ENCODE measurements around the gene TRIM41.
A peak's percentile ranks its signal among the peaks of the same experiment; 100 is the strongest.
"Not testable (repeated sequence)": the region's sequence is repeated elsewhere in the genome, so short reads cannot be mapped to it uniquely, and the experiment has no call there.

Gene TRIM41

GRCh38 chr5:181265092-181265671 is 42.1 kb downstream of the TRIM41 start:
- Histone ChIP-seq H3K27me3 (ENCODE audit: insufficient read depth, poor library complexity, severe bottlenecking) (no peaks in the 10 kb centered on the region), H3K27ac (replicated peaks) (no peak overlapping the region), H3K4me3 (replicated peaks; ENCODE audit: insufficient read depth, low read length) (no peak overlapping the region)
- DNase-seq (ENCODE audit: low read depth in 1 of 2, low spot score in 1 of 2) = no peak
- TF ChIP-seq REST (IDR thresholded peaks at IDR 0.05; ENCODE audit: insufficient replicate concordance, low read depth) (no peak), GABPA (IDR thresholded peaks at IDR 0.05; ENCODE audit: low read depth) (no peak), SPI1 (IDR thresholded peaks at IDR 0.05; ENCODE audit: borderline replicate concordance, low read depth) (no peak), POLR2AphosphoS5 (IDR thresholded peaks at IDR 0.05; ENCODE audit: low read depth) (no peak)
- TF ChIP-seq, protein P1, sequence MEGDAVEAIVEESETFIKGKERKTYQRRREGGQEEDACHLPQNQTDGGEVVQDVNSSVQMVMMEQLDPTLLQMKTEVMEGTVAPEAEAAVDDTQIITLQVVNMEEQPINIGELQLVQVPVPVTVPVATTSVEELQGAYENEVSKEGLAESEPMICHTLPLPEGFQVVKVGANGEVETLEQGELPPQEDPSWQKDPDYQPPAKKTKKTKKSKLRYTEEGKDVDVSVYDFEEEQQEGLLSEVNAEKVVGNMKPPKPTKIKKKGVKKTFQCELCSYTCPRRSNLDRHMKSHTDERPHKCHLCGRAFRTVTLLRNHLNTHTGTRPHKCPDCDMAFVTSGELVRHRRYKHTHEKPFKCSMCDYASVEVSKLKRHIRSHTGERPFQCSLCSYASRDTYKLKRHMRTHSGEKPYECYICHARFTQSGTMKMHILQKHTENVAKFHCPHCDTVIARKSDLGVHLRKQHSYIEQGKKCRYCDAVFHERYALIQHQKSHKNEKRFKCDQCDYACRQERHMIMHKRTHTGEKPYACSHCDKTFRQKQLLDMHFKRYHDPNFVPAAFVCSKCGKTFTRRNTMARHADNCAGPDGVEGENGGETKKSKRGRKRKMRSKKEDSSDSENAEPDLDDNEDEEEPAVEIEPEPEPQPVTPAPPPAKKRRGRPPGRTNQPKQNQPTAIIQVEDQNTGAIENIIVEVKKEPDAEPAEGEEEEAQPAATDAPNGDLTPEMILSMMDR (IDR thresholded peaks at IDR 0.05; ENCODE audit: insufficient read depth, low read length) = no peak

DNA sequence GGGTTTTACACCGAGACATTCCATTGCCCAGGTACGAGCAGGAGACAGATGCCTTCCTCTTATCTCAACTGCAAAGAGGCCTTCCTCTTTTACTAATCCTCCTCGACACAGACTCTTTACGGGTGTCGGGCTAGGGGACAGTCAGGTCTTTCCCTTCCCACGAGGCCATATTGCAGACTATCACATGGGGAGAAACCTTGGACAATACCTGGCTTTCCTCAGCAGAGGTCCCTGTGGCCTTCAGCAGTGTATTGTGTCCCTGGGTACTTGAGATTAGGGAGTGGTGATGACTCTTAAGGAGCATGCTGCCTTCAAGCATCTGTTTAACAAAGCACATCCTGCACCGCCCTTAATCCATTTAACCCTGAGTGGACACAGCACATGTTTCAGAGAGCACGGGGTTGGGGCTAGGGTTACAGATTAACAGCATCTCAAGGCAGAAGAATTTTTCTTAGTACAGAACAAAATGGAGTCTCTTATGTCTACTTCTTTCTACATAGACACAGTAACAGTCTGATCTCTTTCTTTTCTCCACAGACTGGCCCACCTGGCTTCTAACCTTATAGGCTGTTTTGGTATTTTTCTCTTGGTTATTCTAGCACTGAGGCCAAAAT is 44.3 kb downstream of the TRIM41 start:
- not testable (repeated sequence) for H3K27ac ChIP-seq (replicated peaks); H3K4me3 ChIP-seq (replicated peaks; ENCODE audit: insufficient read depth, low read length)
- TF ChIP-seq SPI1 (IDR thresholded peaks at IDR 0.05; ENCODE audit: borderline replicate concordance, low read depth) = peak; percentile 58

GRCh38 chr5:181267907-181268306 is 44.8 kb downstream of the TRIM41 start:
- not testable (repeated sequence) for H3K27ac ChIP-seq (replicated peaks); H3K27me3 ChIP-seq (ENCODE audit: insufficient read depth, poor library complexity, severe bottlenecking); H3K4me3 ChIP-seq (replicated peaks; ENCODE audit: insufficient read depth, low read length); DNase-seq (ENCODE audit: low read depth in 1 of 2, low spot score in 1 of 2)

More for the DNA sequence above, 44.3 kb downstream of the TRIM41 start:
- DNase-seq (ENCODE audit: low read depth in 1 of 2, low spot score in 1 of 2); H3K27me3 ChIP-seq (ENCODE audit: insufficient read depth, poor library complexity, severe bottlenecking): not testable (repeated sequence)

DNA sequence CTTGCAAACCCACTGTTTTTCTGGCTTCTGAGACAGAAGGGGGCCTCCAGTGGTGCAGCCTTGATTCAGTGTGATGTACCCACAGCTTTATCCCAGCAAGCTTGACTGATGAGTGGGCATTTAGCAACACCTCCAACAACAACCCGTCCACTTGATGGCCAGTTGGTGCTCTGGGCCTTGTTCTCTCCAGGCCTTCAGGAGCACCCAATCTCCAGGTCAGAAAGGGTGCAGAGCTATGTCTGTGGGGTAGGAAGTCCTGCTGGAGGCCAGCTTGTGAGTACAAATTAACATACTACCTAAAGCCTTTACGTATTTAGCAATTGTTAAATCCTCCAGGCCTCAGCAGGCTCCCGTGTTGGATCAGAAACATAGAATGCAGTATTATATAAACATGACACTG is 48.0 kb downstream of the TRIM41 start:
- no peak overlapping the region for H3K27ac ChIP-seq (replicated peaks)
- no peak for TF ChIP-seq SPI1 (IDR thresholded peaks at IDR 0.05; ENCODE audit: borderline replicate concordance, low read depth)
- no peak overlapping the region for H3K4me3 ChIP-seq (replicated peaks; ENCODE audit: insufficient read depth, low read length)
- H3K27me3 ChIP-seq (ENCODE audit: insufficient read depth, poor library complexity, severe bottlenecking) = no peaks in the 10 kb centered on the region
- no peak for DNase-seq (ENCODE audit: low read depth in 1 of 2, low spot score in 1 of 2)

GRCh38 chr5:181273433-181273744 is 50.3 kb downstream of the TRIM41 start:
- H3K27me3 ChIP-seq (ENCODE audit: insufficient read depth, poor library complexity, severe bottlenecking); H3K27ac ChIP-seq (replicated peaks); DNase-seq (ENCODE audit: low read depth in 1 of 2, low spot score in 1 of 2); H3K4me3 ChIP-seq (replicated peaks; ENCODE audit: insufficient read depth, low read length): not testable (repeated sequence)

DNA sequence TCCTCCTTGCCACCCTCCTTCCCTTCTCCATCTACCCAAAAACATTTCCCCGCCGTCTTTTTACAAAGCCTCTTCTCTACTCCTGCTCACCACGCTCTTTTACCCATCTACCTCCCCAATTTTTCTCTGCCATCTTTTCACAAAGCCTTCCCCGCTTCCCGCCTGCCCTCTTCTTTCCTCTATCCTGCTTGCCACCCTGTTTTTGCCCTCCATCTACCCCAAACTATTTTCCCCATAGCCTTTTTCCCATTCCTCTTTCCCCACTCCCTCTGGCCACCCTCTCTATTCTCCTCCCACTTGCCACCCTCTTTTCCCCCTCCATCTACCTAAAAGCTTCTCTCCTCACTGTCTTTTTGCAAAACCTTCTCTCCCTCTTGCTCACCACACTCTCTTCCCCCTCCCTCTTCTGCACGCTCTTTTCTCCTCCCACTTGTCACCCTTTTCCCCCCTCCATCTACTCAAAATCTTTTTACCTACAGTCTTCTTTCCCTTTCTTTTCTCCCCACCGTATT is 57.2 kb downstream of the TRIM41 start:
- no peak overlapping the region for H3K27ac ChIP-seq (replicated peaks)
- H3K4me3 ChIP-seq (replicated peaks; ENCODE audit: insufficient read depth, low read length) = no peak overlapping the region
- no peaks in the 10 kb centered on the region for H3K27me3 ChIP-seq (ENCODE audit: insufficient read depth, poor library complexity, severe bottlenecking)
- TF ChIP-seq, protein P1 (IDR thresholded peaks at IDR 0.05; ENCODE audit: insufficient read depth, low read length) = no peak
- TF ChIP-seq POLR2AphosphoS5 (IDR thresholded peaks at IDR 0.05; ENCODE audit: low read depth) (no peak), GABPA (IDR thresholded peaks at IDR 0.05; ENCODE audit: low read depth) (no peak), SPI1 (IDR thresholded peaks at IDR 0.05; ENCODE audit: borderline replicate concordance, low read depth) (no peak)
- no peak for DNase-seq (ENCODE audit: low read depth in 1 of 2, low spot score in 1 of 2)
